Measurements from ENCODE around the gene FGFR2.

Gene FGFR2

DNA sequence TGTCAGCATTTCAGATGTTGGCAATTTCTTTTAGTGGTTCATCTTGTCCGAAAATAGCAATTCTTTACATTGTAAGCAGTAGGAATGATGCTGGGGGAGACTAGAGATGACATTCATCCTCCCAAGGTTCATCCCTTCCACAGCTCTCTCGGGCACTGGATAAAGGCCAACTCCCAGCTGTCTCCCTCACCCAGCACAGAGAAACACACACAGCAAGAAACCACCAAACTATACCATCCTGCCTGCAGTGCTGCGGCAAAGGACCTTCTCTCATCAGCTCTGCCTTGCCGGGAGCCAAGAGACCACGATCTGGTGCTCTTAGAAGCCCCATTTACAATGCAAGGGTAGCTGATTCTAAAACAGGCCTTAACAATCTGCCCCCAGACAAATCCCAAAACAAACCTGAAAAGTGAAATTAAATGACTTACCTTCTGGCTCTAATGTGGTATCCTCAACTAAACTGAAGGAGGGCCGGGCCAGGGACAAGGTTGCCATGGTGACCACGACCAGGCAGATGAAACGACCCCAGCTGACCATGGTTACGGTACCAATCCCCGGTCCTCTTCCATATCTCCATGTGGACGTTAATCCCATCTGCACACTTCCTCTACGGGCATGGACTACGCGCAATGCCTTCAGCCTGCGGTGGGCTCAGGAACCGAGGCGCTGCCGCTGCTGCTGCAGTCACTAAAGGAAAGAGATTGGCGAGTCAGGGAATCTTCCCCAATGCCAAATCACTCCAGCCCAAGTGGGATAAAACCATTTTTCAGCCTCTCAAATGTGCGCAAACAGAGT, 4.8 kb downstream of the FGFR2 start:
- in situ Hi-C loops (cut with MboI; ENCODE audit: low pct_unique_long_range_greater_than_20kb, low sequenced_read_pairs, unreplicated experiment), result no loop called here
- no peak for TF ChIP-seq CTCF (IDR thresholded peaks at IDR 0.05; ENCODE audit: extremely low read depth, insufficient read depth, missing control alignments)
- no peak for DNase-seq (ENCODE audit: low spot score)

- DNase-seq (ENCODE audit: low spot score), result no peak
- no peak for TF ChIP-seq CTCF (IDR thresholded peaks at IDR 0.05; ENCODE audit: extremely low read depth, insufficient read depth, missing control alignments)
- in situ Hi-C loops (cut with MboI; ENCODE audit: low pct_unique_long_range_greater_than_20kb, low sequenced_read_pairs, unreplicated experiment), result no loop called here
Measured at GRCh38 chr10:121592155-121592890, 5.9 kb downstream of the FGFR2 start.

DNA sequence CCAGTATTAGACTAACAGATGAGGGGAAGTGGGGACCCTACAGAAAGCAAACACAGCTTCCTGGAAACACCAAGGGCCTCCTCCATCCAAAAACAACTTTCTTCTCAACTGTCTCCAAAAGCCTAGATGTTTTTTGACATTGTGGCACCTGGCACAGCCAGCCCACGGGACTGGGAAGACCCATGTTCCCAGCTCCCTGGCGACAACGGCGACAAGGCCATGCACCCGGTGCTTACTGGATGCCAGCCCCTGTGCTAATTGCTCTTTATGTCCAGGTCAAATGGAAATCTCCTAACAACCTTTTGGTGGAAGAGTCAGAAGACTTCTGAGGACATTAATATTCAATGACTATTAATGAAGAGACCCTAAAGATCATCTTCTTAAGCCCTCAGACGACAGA, 7.1 kb downstream of the FGFR2 start:
- TF ChIP-seq CTCF (IDR thresholded peaks at IDR 0.05; ENCODE audit: extremely low read depth, insufficient read depth, missing control alignments), result no peak
- in situ Hi-C loops (cut with MboI; ENCODE audit: low pct_unique_long_range_greater_than_20kb, low sequenced_read_pairs, unreplicated experiment), result no loop called here
- DNase-seq (ENCODE audit: low spot score), result no peak

- in situ Hi-C loops (cut with MboI; ENCODE audit: low pct_unique_long_range_greater_than_20kb, low sequenced_read_pairs, unreplicated experiment), result no loop called here
- no peak for DNase-seq (ENCODE audit: low spot score)
- TF ChIP-seq CTCF (IDR thresholded peaks at IDR 0.05; ENCODE audit: extremely low read depth, insufficient read depth, missing control alignments), result no peak
Measured at GRCh38 chr10:121590772-121591171, 7.5 kb downstream of the FGFR2 start.

DNA sequence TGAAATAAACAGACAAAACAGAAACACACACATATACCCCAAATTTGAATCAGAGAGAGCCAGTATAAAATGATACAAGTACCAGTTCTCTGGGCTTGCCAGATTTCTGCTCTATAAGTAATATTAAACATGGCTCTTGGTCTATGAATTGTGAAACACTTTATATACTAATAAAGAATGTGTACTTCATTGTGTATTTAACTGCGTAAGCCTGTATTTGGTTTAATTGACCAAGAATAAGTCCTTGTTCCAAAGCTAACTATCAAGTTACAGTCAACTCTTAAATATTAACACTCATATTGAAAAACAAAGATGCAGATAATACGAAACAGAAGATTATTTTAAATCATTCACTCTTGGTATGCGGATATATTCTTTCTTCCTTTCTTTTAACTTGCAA, 8.7 kb downstream of the FGFR2 start:
- no peak for DNase-seq (ENCODE audit: low spot score)
- no peak for TF ChIP-seq CTCF (IDR thresholded peaks at IDR 0.05; ENCODE audit: extremely low read depth, insufficient read depth, missing control alignments)
- in situ Hi-C loops (cut with MboI; ENCODE audit: low pct_unique_long_range_greater_than_20kb, low sequenced_read_pairs, unreplicated experiment), result no loop called here

GRCh38 chr10:121583857-121584256, 14.4 kb downstream of the FGFR2 start:
- TF ChIP-seq CTCF (IDR thresholded peaks at IDR 0.05; ENCODE audit: extremely low read depth, insufficient read depth, missing control alignments), result no peak
- DNase-seq (ENCODE audit: low spot score), result no peak
- in situ Hi-C loops (cut with MboI; ENCODE audit: low pct_unique_long_range_greater_than_20kb, low sequenced_read_pairs, unreplicated experiment), result no loop called here

Data from GM13977 (cell line).